Nephron progenitor cell (in vitro differentiated cells): Measurements from ENCODE around the gene UTP11.
A peak's percentile ranks its signal among the peaks of the same experiment; 100 is the strongest.

Experiments used
- DNase-seq: peaks from one replicate; pipeline ENCODE4 v3.0.0; 2021
- H3K27ac Mint-ChIP-seq: 2 replicates; pipeline ENCODE4 v1.8.0; 2021; ENCODE audit warnings: mild to moderate bottlenecking, moderate library complexity, mixed read lengths
- H3K27me3 Mint-ChIP-seq: 2 replicates; pipeline ENCODE4 v1.8.0; 2021; ENCODE audit warnings: mild to moderate bottlenecking, low read depth, mixed read lengths; ENCODE audit not compliant: poor library complexity
- H3K36me3 Mint-ChIP-seq: 2 replicates; pipeline ENCODE4 v1.8.0; 2021; ENCODE audit warnings: low read depth, mixed read lengths
- H3K4me1 Mint-ChIP-seq: 2 replicates; pipeline ENCODE4 v1.8.0; 2021; ENCODE audit warnings: mixed read lengths
- H3K4me3 Mint-ChIP-seq: 2 replicates; pipeline ENCODE4 v1.8.0; 2021; ENCODE audit warnings: mild to moderate bottlenecking, moderate library complexity, mixed read lengths
- H3K9me3 Mint-ChIP-seq: 2 replicates; pipeline ENCODE4 v1.8.0; 2021; ENCODE audit warnings: mild to moderate bottlenecking, moderate library complexity, mixed read lengths
- TF ChIP-seq, protein P1 (sequence below): fragments of 200-600 bp; sonication (generic); IDR thresholded peaks from 2 replicates; pipeline ENCODE4 v1.5.0; 2021; ENCODE audit warnings: antibody characterized with exemption

UTP11 gene

DNA sequence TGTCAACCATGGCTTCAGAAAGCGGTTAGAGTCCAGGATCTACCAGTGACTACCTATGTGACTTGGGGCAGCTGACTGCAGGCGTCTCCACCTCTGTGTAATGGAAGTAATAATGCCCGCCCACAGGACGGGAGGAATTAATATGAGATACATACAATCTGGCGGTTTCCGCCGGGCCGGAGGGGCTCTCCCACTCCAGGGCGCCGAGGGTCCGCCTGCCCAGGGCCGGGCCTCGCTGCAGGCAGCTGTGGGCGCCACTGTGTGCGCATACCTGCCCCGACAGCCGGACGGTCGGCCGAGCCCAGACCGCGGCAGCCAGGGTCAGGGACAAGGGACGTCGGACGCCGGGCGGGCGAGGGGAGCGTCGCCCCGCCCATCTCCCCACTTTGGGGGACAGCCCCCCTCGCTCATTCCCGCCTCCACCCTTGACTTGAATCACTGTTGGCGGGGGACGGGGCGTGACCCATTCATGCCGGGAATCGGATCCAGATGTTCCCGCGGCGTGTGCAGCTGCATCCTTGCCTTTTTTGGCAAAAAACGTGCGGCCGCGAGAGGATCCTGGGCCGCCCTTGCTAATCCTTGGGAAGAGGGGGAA lies 16.7 kb upstream of the UTP11 start:
- peaks cover 51% of the 10 kb centered on the region for H3K4me1 Mint-ChIP-seq
- TF ChIP-seq, protein P1, sequence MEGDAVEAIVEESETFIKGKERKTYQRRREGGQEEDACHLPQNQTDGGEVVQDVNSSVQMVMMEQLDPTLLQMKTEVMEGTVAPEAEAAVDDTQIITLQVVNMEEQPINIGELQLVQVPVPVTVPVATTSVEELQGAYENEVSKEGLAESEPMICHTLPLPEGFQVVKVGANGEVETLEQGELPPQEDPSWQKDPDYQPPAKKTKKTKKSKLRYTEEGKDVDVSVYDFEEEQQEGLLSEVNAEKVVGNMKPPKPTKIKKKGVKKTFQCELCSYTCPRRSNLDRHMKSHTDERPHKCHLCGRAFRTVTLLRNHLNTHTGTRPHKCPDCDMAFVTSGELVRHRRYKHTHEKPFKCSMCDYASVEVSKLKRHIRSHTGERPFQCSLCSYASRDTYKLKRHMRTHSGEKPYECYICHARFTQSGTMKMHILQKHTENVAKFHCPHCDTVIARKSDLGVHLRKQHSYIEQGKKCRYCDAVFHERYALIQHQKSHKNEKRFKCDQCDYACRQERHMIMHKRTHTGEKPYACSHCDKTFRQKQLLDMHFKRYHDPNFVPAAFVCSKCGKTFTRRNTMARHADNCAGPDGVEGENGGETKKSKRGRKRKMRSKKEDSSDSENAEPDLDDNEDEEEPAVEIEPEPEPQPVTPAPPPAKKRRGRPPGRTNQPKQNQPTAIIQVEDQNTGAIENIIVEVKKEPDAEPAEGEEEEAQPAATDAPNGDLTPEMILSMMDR, result no peak
- peaks cover 4% of the 10 kb centered on the region for H3K27me3 Mint-ChIP-seq
- H3K9me3 Mint-ChIP-seq, result no peaks in the 10 kb centered on the region
- peaks cover 36% of the 10 kb centered on the region for H3K36me3 Mint-ChIP-seq
- H3K4me3 Mint-ChIP-seq, result peak overlapping the region; percentile 74
- H3K27ac Mint-ChIP-seq, result no peak overlapping the region
- DNase-seq, result peak; percentile 70

DNA sequence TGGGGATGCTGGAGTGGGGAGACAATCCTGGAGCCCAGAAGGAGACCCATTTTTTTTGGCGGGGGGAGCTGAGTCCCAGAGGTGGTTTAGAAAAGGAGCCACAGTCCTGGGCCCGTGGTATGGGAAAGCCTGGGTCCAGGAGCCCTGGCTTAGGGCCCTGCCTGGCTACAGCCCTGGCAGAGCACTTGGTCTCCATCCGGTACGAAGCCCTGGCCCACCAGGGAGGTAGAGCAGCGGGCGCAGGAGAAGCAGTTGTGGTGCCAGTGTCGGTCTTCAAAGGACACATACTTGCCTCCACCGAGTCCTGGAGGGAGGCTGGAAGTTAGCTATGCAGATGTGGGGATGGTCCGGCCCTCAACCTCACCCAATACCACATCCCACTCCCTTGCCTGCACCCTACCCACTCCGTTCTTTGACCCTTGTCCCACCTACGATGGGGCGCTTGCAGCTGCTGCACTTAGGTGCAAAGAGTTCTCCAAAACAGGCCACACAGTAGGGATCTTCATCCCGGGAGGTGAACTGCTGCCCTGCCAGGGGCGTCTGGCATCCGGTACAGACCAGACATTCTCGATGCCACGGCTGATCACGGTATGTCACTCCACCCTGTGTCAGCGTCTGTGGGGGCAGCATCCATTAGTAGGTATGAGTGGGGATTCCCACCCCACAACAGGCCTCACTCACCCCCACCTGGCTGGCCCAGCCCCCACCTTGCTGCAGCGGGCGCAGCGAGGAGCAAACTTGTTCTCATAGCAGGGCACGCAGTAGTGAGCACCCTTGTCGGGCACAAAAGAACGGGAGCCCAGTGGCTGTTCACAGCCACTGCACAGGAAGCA lies 15.1 kb upstream of the UTP11 start:
- no peak for DNase-seq
- H3K4me1 Mint-ChIP-seq, result peaks cover 63% of the 10 kb centered on the region
- peaks cover 4% of the 10 kb centered on the region for H3K27me3 Mint-ChIP-seq
- TF ChIP-seq, protein P1, result no peak
- H3K27ac Mint-ChIP-seq, result no peak overlapping the region
- H3K36me3 Mint-ChIP-seq, result peaks cover 29% of the 10 kb centered on the region
- H3K9me3 Mint-ChIP-seq, result no peaks in the 10 kb centered on the region
- no peak overlapping the region for H3K4me3 Mint-ChIP-seq

DNA sequence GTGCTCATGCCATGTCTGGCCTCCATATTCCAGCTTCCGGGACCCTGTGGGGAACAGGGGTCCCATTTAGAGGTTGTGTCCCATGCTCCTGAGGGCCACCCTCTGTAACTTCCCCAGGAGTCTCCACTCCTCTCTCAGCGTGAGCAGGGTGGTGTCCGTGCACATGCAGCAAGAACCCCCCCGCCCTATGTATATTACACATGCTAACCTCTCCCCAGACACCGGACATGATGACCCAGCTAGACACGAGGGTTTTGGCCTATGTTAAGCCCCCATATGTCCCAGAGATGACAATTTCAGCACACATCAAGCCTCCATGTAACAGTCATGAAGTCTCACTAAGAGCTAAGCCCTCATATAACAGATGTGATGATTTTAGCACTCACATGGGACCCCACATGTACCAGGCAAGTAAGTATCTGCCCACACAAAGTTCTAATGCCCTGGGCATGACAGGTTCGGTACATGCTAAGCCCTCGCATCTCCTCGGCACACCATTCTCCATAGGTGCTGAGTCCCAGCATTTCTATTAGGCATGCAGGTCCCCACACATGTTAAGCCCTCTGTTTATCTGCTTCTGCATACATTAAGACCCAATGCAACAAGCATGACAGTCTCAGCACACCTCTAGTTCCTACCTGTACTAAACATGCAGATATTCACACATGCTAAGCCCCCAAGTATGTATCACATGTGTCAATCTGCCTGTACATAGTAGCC lies 14.3 kb upstream of the UTP11 start:
- Mint-ChIP-seq H3K27me3 (peaks cover 4% of the 10 kb centered on the region), H3K4me1 (peaks cover 66% of the 10 kb centered on the region), H3K27ac (peak overlapping the region; percentile 55), H3K9me3 (no peaks in the 10 kb centered on the region), H3K36me3 (peaks cover 29% of the 10 kb centered on the region), H3K4me3 (peak overlapping the region; percentile 4)
- TF ChIP-seq, protein P1, result no peak
- no peak for DNase-seq

DNA sequence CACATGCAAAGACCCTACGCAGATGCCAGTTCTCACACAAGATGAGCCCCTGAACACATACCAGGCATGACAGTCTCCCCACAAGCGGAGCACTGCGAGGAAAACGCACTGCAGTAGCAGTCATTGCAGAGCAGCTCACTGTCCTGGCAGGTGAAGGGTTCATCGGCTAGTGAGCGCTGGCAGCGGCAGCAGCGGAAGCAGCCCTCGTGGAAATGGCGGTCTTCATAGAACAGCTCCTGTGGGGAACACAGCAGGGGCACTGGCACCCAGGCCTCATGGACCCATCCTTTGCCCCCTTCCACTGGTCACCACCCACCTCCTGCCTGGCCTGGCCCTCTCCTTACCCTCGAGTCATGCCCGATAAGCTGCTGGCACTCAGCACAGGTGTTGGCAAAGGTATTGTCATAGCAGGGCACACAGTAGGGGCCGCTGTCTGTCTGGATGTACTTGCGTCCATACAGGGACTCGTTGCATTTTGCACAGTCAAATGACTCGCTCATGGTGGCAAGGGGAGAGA lies 13.6 kb upstream of the UTP11 start:
- TF ChIP-seq, protein P1, result no peak
- Mint-ChIP-seq H3K27me3 (peaks cover 4% of the 10 kb centered on the region), H3K27ac (peak overlapping the region; percentile 100), H3K4me3 (peak overlapping the region; percentile 70), H3K36me3 (peaks cover 29% of the 10 kb centered on the region), H3K9me3 (no peaks in the 10 kb centered on the region), H3K4me1 (peaks cover 73% of the 10 kb centered on the region)
- DNase-seq, result no peak

DNA sequence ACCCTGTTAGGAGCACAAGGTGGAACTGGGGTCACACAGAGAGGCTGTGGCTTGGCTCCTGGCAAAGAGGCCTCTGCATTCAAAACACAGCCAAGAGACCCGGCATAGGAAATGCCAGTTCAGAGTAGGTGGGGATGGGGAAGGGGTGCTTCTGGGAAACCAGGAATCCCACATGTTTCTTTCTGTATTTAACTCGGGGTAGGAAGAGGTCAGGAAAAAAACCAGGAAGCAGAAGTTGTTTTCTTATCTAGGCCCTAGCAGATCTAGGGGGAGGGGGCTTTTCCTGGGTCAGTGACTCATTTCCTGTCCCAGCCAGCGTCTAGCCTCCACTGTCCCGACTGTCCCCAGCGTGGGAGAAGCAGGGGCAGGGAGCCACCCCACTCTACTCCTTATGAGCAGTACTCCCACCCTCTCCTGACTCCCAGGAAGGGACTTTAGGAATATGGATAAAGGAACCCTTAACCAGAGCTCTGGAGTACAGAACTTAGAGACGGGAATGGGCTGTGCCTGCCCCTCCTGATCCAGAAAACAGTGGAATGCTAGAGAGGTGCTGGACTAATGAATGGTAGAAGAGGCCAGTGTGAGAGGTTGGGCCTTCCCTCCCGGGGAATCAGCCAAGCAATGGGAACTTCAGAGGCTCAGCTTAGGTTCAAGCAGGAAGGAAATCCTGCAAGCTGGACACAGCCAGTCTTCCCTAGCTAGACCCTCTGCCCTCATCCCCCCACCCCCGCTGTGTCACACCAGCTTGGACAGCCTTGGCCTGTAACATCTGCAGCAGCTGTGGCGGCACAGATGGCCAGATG lies 12.9 kb upstream of the UTP11 start:
- Mint-ChIP-seq H3K4me1 (peaks cover 80% of the 10 kb centered on the region), H3K27ac (peak overlapping the region; percentile 100), H3K9me3 (no peaks in the 10 kb centered on the region), H3K4me3 (peak overlapping the region; percentile 70), H3K27me3 (peaks cover 7% of the 10 kb centered on the region), H3K36me3 (peaks cover 25% of the 10 kb centered on the region)
- peak; percentile 48 for DNase-seq
- TF ChIP-seq, protein P1, result no peak
